Measurements from ENCODE around the gene ZNF566. TPM values are rescaled to one million over a fixed set of nuclear protein-coding genes. Genes with fewer than 3 reads are reported as not detected.

The ZNF566 gene
- total RNA-seq, 1 donor = 11.2 TPM

GRCh38 chr19:36418287-36419001, 70.9 kb downstream of the ZNF566 start, which contains the start of gene ZFP82:
TSS of gene ZFP82 (minus strand) at chr19:36418644. CDS start at chr19:36409789, 8,855 bp downstream.
- TF ChIP-seq, protein P1, sequence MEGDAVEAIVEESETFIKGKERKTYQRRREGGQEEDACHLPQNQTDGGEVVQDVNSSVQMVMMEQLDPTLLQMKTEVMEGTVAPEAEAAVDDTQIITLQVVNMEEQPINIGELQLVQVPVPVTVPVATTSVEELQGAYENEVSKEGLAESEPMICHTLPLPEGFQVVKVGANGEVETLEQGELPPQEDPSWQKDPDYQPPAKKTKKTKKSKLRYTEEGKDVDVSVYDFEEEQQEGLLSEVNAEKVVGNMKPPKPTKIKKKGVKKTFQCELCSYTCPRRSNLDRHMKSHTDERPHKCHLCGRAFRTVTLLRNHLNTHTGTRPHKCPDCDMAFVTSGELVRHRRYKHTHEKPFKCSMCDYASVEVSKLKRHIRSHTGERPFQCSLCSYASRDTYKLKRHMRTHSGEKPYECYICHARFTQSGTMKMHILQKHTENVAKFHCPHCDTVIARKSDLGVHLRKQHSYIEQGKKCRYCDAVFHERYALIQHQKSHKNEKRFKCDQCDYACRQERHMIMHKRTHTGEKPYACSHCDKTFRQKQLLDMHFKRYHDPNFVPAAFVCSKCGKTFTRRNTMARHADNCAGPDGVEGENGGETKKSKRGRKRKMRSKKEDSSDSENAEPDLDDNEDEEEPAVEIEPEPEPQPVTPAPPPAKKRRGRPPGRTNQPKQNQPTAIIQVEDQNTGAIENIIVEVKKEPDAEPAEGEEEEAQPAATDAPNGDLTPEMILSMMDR (IDR thresholded peaks at IDR 0.05; ENCODE audit: insufficient read depth, low read depth, low read length) = no peak
- peak within 1 kb of the TSS; percentile 73 for H3K4me3 ChIP-seq (ENCODE audit: low read depth, low read length)
- peak; percentile 76 for DNase-seq (ENCODE audit: low read depth)

DNA sequence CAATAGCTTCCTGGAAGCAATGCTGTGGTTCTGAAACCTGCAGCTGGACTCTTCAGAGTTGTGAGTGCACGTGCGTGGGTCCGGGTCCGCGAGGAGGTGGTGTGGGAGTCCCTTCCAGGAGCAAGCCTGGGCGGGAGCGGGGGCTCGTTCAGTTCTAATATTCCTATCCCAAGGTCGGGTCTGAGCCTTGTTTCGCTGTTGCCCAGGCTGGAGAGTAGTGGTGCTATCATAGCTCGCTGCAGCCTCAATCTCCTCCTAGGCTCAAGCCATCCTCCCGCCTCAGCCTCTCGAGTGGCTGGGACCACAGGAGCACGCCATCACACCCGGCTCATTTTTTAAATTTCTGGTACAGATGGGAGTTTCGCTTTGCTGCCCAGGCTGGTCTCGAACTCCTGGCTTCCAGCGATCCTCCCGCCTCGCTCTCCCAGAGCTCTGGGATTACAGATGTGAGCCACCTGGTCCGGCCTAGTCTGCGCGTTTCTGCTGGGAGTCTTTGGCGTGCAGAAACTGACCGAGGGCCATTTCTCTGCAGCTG, 71.5 kb downstream of the ZNF566 start:
- DNase-seq (ENCODE audit: low read depth) = no peak
- TF ChIP-seq, protein P1 (IDR thresholded peaks at IDR 0.05; ENCODE audit: insufficient read depth, low read depth, low read length) = no peak
- H3K4me3 ChIP-seq (ENCODE audit: low read depth, low read length) = peak overlapping the region; percentile 73

GRCh38 chr19:36409841-36410240, 79.5 kb downstream of the ZNF566 start:
- H3K4me3 ChIP-seq (ENCODE audit: low read depth, low read length) = no peak overlapping the region
- TF ChIP-seq, protein P1 (IDR thresholded peaks at IDR 0.05; ENCODE audit: insufficient read depth, low read depth, low read length) = no peak
- peak; percentile 95 for DNase-seq (ENCODE audit: low read depth)

DNA sequence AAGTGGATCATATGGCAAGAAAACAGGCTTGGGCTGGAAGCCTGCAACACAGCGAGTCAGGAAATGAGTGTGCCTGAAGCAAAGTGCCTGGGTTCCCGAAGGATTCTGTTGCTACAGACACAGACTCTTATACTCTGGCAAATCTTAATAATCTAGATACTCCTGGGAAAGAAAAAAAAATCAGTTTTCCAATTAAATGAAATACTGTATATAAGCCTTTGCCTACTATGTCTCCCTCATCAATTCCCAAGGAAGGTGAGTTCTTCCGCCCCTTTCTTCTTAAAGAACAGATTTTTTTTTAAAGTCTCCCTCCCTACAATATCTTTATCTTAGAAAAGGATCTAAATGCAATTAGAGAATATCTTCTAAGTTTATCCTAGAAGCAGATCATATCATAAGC, 81.3 kb downstream of the ZNF566 start:
- TF ChIP-seq, protein P1 (IDR thresholded peaks at IDR 0.05; ENCODE audit: insufficient read depth, low read depth, low read length) = no peak
- H3K4me3 ChIP-seq (ENCODE audit: low read depth, low read length) = no peak overlapping the region
- DNase-seq (ENCODE audit: low read depth) = no peak

DNA sequence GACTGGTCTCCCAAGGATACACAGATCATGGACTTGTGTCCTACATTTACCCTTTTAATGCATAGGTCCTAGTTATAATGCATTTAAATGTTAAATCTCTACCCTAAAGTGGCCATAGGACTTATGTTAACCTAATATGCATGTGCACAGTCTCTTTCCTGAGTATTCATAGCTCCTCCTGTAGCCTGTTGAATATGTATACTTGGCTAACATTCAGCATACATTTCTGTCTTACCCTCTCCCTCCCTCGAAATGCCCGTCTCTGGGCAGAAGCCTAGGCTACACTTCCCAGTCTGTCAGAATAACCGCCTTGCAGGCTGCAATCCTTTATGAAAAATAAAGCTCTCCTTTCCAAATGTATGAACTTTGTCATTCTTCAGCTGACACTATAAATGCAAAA, 84.9 kb downstream of the ZNF566 start:
- H3K4me3 ChIP-seq (ENCODE audit: low read depth, low read length) = no peak overlapping the region
- TF ChIP-seq, protein P1 (IDR thresholded peaks at IDR 0.05; ENCODE audit: insufficient read depth, low read depth, low read length) = no peak
- no peak for DNase-seq (ENCODE audit: low read depth)

DNA sequence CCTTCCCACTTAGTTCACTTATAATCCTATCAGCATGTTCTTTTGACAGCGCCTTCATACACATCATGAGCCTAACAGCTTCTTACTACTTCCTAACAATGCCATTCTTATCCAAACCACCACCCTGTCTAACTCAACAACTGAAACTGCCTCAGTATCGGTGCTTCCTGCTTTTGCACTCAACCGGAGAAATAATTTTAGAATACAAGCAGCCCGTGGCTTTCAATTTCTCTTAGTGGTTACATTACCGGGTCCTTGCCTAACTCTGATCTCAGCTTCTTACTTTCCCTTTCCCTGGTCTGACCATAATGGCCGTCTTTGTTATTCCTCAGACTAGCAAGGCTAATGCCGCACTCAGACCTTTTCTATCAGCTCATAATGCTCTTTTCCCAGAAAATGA, 87.9 kb downstream of the ZNF566 start:
- H3K4me3 ChIP-seq (ENCODE audit: low read depth, low read length) = no peak overlapping the region
- TF ChIP-seq, protein P1 (IDR thresholded peaks at IDR 0.05; ENCODE audit: insufficient read depth, low read depth, low read length) = no peak

More for the DNA sequence above, 87.9 kb downstream of the ZNF566 start:
- DNase-seq (ENCODE audit: low read depth) = no peak

Measured in fibroblast of villous mesenchyme (primary cell).